NCI-H2196 treated with DMSO at 0.1 percent for 48 hours (cell line): Measurements from ENCODE around the gene ZNF500.

Experiments
- DNase-seq: peaks from one replicate; lab custom pipeline; 2025; ENCODE audit not compliant: unreplicated experiment; lab: John Stamatoyannopoulos, UW

ZNF500 gene

DNA sequence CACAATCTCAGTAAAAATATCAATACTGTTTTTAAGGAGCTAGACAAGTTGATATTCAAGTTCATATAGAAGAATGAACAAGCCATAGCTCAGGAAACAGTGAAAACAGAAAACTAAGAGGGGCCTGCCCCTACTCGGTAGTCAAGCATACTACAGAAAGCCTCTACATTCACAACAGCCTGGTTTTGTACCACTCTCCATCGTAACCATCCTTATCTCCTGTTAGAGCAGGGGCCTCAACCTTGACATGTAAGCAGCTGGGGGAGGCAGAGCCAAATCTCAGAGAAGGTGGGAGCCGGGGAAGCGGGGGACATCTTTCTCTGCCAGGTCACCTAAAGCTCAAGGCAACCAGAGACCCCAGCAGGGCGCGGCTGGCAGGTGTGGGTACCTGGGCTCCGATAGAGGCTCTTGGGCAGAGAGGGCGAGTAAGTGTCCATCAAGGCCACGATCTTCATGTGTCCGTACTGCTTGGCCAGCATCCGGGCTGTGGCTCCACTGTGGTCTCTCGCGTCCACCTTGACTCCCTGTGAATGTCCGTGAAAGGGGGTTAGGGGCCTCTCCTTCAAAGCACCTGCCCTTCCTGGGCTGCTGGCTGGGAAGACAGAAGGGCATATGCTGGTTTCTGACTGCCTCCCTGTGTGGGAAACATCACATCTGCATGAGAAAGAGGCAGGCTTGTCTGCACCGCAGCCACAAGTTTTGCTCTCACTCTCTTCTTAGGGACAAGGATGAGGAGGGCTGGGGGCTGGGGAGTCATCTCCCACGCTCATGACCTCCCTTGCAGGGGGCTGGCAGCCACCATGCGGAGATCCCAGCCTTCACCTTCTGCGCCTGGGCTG lies 53.1 kb downstream of the ZNF500 start:
- DNase-seq = no peak

- no peak for DNase-seq
Measured at GRCh38 chr16:4709481-4709880, 57.5 kb downstream of the ZNF500 start.

- no peak for DNase-seq
Measured at GRCh38 chr16:4706871-4707270, 60.1 kb downstream of the ZNF500 start.

- DNase-seq = no peak
Measured at GRCh38 chr16:4704913-4705312, 62.0 kb downstream of the ZNF500 start.

GRCh38 chr16:4704491-4704890 lies 62.5 kb downstream of the ZNF500 start:
- no peak for DNase-seq

DNA sequence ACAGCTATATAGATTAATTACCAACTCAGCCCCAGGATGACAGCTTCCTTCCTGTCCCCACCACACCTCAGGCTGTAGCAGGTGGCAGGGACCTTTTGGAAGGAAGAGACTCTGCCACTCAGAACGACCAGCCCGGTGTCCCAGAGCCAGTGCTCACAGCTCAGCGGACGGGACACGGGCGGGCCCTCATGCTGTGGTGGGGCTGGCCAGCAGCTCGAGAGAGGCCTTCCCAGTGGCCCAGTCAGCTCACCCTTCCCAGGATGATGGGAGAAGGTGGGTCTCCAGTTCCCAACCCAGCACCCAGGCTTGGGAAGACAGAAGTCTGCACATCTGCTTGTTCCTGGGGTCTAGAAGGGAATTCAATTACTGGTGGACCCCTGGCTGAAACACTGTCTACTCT lies 63.1 kb downstream of the ZNF500 start:
- DNase-seq = no peak

DNA sequence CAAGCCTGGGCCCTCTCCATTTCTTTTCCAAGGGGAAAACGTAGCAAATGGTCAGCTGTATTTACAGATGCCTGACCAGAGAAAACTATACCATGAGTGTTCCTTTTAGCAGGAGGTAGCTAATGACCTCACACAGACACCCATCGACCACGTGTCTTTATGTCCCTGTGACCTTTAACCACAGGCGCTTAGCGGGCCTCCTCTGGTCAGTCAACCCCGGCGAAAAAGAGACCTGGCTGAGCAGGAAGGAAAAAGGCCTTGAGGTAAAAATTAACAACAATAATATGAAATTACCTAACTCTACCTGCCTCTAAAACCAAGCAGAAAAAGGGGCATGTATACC lies 64.5 kb downstream of the ZNF500 start:
- no peak for DNase-seq

DNA sequence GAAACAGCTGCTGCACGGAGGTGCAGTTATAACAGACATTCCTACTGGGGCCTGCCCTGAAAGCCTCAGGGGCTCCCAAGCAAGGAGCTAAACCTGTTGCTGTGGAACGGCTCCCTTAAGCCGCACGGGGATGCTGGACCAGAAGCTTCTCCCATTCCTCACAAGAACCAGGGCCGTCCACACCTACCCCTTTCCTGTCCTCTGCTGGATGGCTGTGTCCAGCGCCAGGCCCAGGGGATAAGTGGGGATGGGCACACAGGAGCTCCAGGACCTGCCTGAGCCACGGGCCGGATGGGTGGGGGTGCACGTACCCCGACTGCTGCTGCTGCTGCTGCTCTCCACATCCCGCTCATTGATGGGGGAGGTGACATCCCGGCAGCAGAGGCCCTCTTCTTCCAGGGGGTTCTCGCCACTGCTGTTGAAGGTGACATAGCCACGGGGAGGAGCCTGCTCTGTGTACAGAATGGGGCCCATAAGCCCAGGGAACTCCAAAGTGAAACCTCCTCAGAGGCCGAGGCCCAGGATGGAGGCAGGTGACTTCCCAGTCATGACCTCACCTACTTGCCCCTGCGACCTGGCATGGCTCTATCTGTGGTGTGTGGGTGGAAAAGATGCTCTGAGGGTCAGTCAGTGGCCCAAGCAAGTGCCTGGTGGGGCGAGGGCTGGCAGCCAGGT lies 65.0 kb downstream of the ZNF500 start:
- DNase-seq = no peak

- DNase-seq = no peak
Measured at GRCh38 chr16:4700997-4701743, 65.8 kb downstream of the ZNF500 start.

GRCh38 chr16:4700380-4700996 lies 66.5 kb downstream of the ZNF500 start:
- DNase-seq = no peak

DNA sequence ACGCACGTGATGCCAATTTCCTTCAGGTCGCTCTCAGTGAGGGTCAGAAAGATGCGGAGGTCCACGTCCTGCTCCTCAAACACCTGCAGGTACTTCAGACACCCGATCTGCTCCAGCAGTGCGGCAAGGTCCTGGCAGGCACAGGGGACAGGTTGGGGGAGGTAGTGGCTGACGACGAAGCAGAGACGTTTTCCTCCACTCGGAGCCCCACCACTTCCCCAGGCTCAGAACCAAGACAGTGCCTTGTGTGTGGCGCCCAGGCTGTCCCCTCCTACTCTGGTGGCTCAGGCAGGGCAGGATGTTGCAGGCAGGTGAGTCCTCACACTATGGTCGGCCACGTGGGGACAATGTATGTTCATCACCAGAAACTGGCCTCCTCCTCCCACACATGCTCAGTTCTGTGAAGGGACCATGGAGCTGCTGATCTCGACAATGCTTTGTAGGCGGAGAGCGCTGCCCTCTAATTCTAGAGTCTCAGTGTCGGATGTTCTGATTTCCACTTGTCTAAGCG lies 67.9 kb downstream of the ZNF500 start:
- DNase-seq = no peak

GRCh38 chr16:4698321-4699045 lies 68.5 kb downstream of the ZNF500 start:
- DNase-seq = no peak
